GM12864 (cell line): ENCODE measurements around the gene DLGAP1.

ENCODE experiments used
- DNase-seq: peaks from one replicate; pipeline ENCODE4 v3.0.0-alpha.2; 2011; ENCODE audit warnings: low read depth
- H3K4me3 ChIP-seq: 2 replicates; pipeline ENCODE4 v1.5.1; 2011; ENCODE audit warnings: mild to moderate bottlenecking, low read depth, low read length, control low read depth
- CTCF ChIP-seq: IDR thresholded peaks from 2 replicates; pipeline ENCODE4 v1.5.1; 2011; ENCODE audit warnings: low read depth, mild to moderate bottlenecking, moderate library complexity, low read length, control low read depth, inconsistent platforms; ENCODE audit errors: missing control alignments

DLGAP1 gene

GRCh38 chr18:3626929-3627458, 828.1 kb downstream of the DLGAP1 start:
- TF ChIP-seq CTCF: no peak
- no peak overlapping the region for H3K4me3 ChIP-seq
- DNase-seq: no peak

- H3K4me3 ChIP-seq: no peak overlapping the region
- no peak for DNase-seq
- no peak for TF ChIP-seq CTCF
These were observed 829.4 kb downstream of the DLGAP1 start for GRCh38 chr18:3625742-3626091.

DNA sequence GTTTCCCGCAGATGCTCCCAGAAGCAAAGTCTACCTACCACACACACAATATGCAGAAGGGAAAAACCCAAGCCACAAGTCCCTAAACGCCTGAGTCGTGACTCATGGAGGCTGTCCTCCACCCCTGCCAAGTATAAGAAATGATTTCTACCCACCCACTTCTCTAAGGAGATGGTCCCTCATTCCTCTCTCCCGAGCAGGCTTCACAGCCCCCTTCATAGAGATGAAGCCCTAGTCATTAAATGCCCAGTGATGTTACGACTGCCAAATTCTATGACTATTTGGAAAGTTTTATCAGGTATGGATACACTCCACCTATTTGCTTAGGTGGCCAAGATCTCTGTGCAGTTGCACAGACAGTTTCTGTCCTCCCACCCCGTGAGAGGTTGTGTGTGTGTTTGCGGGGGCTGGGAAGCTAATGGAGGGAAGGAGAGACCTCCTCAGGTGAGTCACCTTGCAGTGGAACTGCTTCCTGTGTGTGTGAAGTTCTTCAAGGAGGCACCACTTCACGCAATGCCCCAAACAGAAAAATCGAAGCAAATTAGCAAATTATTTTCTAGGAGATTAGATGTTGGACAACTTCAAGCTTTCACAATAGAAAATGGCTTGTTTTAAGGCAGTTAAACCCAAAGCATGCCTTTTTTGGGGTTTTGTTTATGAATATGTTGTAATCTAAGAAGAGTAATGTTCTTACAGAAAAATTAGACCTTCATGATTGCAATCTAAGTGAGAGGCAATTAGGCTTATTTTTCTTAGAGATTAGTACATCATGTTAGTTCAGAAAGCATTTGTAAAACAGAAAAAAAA, 830.0 kb downstream of the DLGAP1 start:
- TF ChIP-seq CTCF: no peak
- no peak overlapping the region for H3K4me3 ChIP-seq
- DNase-seq: no peak

GRCh38 chr18:3624546-3624934, 830.6 kb downstream of the DLGAP1 start:
- no peak for TF ChIP-seq CTCF

DNA sequence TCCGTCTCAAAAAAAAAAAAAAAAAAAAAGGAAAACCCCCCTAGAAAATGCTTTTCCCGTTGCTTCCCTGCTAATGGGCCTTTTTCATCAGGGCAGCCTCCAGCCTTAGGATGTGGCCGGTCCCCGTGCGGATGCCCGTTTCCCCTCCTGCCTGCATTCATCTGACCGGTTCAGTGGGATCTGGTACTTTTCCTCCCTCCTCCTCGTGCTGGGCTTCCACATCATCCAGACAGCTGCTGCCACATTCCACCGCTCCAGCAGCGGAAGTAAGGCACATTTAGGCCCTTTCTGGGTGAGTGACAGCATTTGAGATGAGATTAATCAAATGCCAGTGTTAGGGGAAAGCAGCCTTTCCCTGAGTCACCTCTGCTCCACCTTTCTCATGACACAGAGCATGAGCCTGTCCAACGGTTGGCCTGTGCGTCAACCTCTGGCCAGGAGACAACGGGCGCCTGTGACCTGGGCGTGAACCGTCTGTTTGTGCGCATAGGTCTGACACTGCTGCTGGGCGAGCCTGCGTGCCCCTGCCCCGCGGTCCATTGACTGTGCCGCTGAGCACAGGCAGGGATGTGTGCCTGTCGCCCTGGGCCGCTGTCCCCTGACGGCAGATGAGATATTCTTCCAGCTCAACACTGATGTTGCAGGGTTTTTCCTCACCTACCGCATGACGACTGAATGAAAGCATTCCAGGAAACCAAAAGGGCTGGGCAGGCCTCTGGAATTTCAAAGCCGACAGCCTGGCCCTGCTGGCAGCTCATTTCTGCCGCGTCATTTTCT, 831.1 kb downstream of the DLGAP1 start:
- no peak for DNase-seq
- TF ChIP-seq CTCF: no peak

More at GRCh38 chr18:3624546-3624934, 830.6 kb downstream of the DLGAP1 start:
- H3K4me3 ChIP-seq: no peak overlapping the region
- DNase-seq: no peak

DNA sequence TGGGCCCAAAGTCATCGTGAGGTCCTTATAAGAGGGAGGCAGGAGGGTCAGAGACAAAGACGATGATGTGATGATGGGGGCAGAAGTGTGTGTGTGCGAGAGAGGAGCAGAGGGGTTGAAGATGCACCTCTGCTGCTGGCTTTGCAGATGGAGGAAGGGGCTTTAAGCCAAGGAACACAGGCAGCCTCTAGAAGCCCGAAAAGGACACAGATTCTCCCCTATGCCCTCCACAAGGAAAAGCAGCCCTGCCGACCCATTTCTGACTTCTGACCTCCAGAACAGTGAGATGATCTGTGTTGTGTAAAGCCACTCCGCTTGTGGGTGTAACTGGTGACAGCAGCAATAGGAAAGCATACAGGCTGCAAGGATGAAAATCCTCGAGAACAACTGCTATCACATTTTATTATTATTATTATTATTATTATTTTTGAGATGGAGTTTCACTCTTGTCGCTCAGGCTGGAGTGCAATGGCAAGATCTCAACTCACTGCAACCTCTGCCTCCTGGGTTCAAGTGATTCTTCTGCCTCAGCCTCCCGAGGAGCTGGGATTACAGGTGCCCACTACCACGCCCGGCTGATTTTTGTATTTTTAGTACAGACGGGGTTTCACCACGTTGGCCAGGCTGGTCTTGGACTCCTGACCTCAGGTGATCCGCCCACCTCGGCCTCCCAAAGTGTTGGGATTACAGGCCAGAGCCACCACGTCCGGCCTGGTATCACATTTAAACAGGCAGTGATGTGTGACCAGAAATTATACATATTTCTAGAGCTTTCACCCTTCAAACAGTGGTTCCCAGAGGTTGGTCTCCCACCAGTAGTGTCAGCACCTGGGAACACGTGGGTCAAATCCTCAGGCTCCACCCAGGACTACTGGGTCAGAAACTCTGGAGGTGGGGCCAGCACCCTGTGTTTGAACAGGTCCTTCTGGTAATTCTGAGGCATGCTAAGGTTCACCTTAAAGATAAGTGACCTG, 834.7 kb downstream of the DLGAP1 start:
- no peak for TF ChIP-seq CTCF
- no peak for DNase-seq
- H3K4me3 ChIP-seq: no peak overlapping the region

More for the DNA sequence above, 831.1 kb downstream of the DLGAP1 start:
- no peak overlapping the region for H3K4me3 ChIP-seq
